ENCODE data around the gene ATXN10.

The ATXN10 gene

DNA sequence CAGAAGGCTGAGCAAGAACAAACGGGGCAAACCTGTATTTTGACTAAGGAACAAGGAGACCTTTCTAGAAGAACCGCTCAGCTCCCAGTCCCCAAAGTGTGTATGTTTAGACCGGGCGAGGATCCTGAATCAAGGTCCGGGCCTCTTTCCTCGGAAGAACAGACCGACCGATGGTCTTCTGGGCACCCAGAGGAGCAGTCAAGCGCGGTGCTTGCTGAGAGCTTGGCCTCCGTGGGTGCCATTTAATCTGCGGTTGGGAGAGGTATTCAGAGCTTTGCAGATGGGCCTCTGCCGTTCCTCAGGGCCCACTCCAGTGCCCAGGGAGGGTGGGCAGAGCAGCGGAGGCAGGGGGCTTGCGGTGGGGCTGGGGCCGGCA lies 26.5 kb upstream of the ATXN10 start:
- Histone ChIP-seq H3K9me3 (ENCODE audit: control insufficient read depth, insufficient read depth, low read length) (no peaks in the 10 kb centered on the region), H3K9ac (ENCODE audit: low read depth, low read length) (no peak overlapping the region), H3K4me3 (ENCODE audit: low read depth, low read length) (peak overlapping the region; percentile 46; the same call in 1 of the 2 replicates), H3K27me3 (ENCODE audit: control insufficient read depth, insufficient read depth, low read length) (peaks cover 18% of the 10 kb centered on the region), H3K4me1 (ENCODE audit: control insufficient read depth, insufficient read depth, low read length) (peaks cover 3% of the 10 kb centered on the region; the same call in 1 of the 2 replicates), H3K27ac (ENCODE audit: low read depth, low read length) (no peak overlapping the region), H3K36me3 (ENCODE audit: control insufficient read depth, insufficient read depth, low read length) (no peaks in the 10 kb centered on the region)

DNA sequence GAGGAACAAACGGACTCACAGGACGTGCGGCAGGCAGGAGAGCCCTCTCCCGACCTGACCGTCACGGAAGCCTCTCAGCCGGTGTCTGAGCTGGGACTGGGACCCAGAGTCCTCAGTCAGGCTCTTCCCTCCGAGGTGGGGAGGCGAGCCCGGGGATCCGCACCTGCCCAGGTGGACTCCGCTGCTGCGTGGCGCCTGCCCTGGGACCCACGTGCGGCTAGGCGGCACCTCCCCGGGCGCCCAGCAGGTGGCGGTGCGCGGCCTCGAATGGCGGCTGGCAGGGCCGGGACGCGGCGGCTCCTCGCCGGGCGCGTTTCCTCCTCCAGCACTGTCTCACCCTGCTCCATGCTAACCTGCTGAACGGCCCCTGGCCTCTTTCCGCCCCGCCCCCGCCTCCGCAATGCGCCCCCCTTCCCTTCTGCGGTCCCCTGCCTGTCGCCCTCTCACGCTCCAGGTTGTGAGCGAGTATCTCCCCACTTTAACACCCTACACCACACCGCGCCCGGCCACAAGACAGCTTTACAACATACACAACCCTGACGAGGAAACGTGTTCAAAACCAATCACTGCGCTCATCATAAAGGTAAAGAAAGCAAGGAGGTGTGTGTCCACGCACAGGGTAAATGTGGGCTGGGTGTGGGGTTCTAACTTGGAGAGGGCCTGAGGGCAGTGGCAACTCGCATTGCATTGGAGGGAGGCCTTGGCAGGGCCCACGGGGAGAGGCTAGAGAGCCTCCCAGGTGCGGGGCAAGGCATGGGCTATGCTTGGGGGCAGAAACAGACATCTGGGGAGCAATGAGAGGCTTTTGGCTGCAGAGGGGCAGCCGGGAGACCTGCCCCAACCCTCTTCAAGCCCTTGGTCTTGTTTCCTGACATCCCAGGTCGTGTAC lies 25.9 kb upstream of the ATXN10 start:
- Histone ChIP-seq H3K36me3 (ENCODE audit: control insufficient read depth, insufficient read depth, low read length) (no peaks in the 10 kb centered on the region), H3K9me3 (ENCODE audit: control insufficient read depth, insufficient read depth, low read length) (no peaks in the 10 kb centered on the region), H3K9ac (ENCODE audit: low read depth, low read length) (no peak overlapping the region), H3K4me1 (ENCODE audit: control insufficient read depth, insufficient read depth, low read length) (0 out of 2 replicates have a peak, but pooled peaks cover 3% of the 10 kb centered on the region), H3K27me3 (ENCODE audit: control insufficient read depth, insufficient read depth, low read length) (peaks cover 18% of the 10 kb centered on the region), H3K27ac (ENCODE audit: low read depth, low read length) (no peak overlapping the region), H3K4me3 (ENCODE audit: low read depth, low read length) (peak overlapping the region; percentile 46; the same call in 1 of the 2 replicates)

DNA sequence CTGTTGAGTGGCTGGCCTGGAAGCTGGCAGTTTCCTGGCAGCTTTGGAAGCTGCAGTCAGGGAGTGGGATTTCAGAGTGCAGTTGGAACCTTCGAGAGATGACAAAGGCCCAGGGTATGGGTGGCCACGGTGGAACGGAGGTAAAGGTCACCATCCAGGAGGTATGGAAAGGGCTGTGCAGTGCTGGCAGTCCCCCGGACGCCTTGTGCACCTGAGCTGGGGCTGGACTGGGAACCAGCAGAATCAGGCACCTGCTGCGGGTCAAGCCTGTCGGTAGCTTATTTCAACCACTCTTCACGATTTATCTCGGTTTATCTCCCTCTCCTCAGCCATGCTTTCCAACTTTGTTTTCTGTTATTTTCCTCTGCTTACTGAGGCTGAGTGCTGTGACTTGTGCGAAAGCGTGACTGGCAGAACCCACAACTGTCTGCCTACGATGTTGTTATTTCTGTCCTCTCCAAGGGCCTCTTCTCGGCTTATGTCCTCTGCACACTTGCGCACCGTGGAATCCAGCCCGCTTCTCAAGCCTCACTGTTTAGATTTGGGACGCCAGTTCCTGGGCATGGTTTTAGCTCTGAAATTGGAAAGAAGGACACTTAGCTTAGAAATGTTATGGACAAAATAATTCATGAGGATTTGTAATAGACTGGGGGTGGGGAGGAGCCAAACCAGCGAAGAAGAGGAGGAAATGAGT lies 24.0 kb upstream of the ATXN10 start:
- H3K9ac ChIP-seq (ENCODE audit: low read depth, low read length): no peak overlapping the region
- H3K27me3 ChIP-seq (ENCODE audit: control insufficient read depth, insufficient read depth, low read length): peaks cover 18% of the 10 kb centered on the region
- H3K36me3 ChIP-seq (ENCODE audit: control insufficient read depth, insufficient read depth, low read length): no peaks in the 10 kb centered on the region
- H3K27ac ChIP-seq (ENCODE audit: low read depth, low read length): no peak overlapping the region
- no peak overlapping the region for H3K4me3 ChIP-seq (ENCODE audit: low read depth, low read length)
- 0 out of 2 replicates have a peak, but pooled peaks cover 3% of the 10 kb centered on the region for H3K4me1 ChIP-seq (ENCODE audit: control insufficient read depth, insufficient read depth, low read length)
- H3K9me3 ChIP-seq (ENCODE audit: control insufficient read depth, insufficient read depth, low read length): no peaks in the 10 kb centered on the region

DNA sequence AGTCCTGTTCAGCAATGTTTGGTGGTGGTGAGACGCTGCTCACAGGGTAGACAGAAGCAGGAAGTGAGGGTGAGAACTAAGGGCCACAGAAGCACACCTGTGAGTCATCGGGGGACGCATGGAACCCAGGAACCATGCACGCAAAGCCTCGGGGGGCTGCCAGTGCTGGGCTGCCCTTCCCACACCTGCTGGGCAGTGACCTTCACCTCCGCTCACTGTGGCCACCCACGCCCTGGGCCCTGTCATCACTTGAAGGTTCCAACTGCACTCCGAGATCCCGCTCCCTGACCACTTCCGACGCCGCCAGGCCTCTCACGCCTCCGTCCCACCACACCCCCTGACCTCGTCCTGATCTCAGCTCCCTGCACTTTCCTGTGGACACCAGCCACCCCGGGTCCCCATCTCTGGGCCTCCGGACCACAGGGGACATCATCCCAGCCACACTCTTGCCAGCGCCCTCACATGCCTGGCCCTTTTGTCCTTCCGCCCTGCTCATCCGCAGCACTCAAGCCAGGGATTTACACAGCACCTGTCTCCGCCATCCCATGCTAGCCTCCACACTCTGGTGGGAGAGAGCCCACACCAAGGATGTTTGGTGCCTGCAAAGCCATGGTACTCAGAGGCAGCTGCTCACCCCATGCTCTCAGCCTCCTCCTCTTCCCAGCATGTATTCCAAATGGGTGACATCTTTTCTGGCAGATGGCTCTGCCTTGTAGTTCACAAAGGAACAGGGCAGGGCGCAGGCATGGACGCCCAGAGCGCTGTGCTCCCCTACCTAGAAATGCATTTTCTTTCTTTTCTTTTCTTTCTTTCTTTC lies 23.1 kb upstream of the ATXN10 start:
- no peak overlapping the region for H3K4me3 ChIP-seq (ENCODE audit: low read depth, low read length)
- no peak overlapping the region for H3K9ac ChIP-seq (ENCODE audit: low read depth, low read length)
- peaks cover 18% of the 10 kb centered on the region for H3K27me3 ChIP-seq (ENCODE audit: control insufficient read depth, insufficient read depth, low read length)
- H3K27ac ChIP-seq (ENCODE audit: low read depth, low read length): no peak overlapping the region
- H3K9me3 ChIP-seq (ENCODE audit: control insufficient read depth, insufficient read depth, low read length): no peaks in the 10 kb centered on the region
- no peaks in the 10 kb centered on the region for H3K36me3 ChIP-seq (ENCODE audit: control insufficient read depth, insufficient read depth, low read length)
- H3K4me1 ChIP-seq (ENCODE audit: control insufficient read depth, insufficient read depth, low read length): 0 out of 2 replicates have a peak, but pooled peaks cover 3% of the 10 kb centered on the region

DNA sequence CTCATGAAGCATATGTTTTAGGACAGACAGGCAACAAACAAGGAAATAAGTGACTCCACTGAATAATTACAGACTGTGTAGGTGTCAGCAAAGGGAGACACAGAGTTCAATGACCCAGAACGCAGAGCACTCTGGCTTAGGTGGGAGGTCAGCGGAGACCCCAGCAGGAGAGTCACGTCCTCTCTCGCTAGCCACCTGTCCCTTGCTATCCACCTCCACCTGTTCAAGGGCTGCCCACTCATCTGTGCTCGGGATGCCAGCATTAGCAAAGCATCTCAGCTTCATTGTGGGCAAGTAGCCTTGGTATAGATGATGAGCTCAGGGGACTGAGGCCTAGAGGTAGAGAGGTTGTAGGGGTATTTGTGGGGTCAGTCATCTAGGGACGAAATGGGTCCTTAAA lies 21.8 kb upstream of the ATXN10 start:
- Histone ChIP-seq H3K9ac (ENCODE audit: low read depth, low read length) (no peak overlapping the region), H3K27me3 (ENCODE audit: control insufficient read depth, insufficient read depth, low read length) (peaks cover 14% of the 10 kb centered on the region)

DNA sequence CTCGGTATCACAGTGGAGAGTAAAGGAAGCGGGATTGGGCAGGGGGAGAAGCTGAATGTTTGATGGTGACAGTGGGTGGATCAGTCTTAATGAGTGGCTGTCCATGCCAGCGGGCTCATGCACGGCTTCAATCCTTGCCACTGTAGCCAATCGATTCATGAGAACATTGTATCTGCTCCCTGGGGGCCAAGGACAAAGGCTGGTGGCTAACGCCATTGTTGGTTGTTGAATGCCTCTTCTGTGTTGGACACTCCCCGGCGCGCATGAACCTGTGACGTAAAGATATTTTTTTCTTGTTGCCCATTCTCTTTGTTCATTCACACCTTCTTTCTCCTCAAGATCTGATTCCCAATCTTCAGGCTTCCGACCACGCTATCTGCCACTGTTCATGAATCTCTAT lies 20.9 kb upstream of the ATXN10 start:
- peaks cover 8% of the 10 kb centered on the region for H3K27me3 ChIP-seq (ENCODE audit: control insufficient read depth, insufficient read depth, low read length)
- H3K27ac ChIP-seq (ENCODE audit: low read depth, low read length): no peak overlapping the region
- H3K9me3 ChIP-seq (ENCODE audit: control insufficient read depth, insufficient read depth, low read length): no peaks in the 10 kb centered on the region
- 0 out of 2 replicates have a peak, but pooled peaks cover 3% of the 10 kb centered on the region for H3K4me1 ChIP-seq (ENCODE audit: control insufficient read depth, insufficient read depth, low read length)
- H3K4me3 ChIP-seq (ENCODE audit: low read depth, low read length): no peak overlapping the region
- H3K9ac ChIP-seq (ENCODE audit: low read depth, low read length): no peak overlapping the region
- H3K36me3 ChIP-seq (ENCODE audit: control insufficient read depth, insufficient read depth, low read length): no peaks in the 10 kb centered on the region

More for the DNA sequence above, 21.8 kb upstream of the ATXN10 start:
- Histone ChIP-seq H3K27ac (ENCODE audit: low read depth, low read length) (no peak overlapping the region), H3K4me3 (ENCODE audit: low read depth, low read length) (no peak overlapping the region), H3K4me1 (ENCODE audit: control insufficient read depth, insufficient read depth, low read length) (0 out of 2 replicates have a peak, but pooled peaks cover 3% of the 10 kb centered on the region), H3K36me3 (ENCODE audit: control insufficient read depth, insufficient read depth, low read length) (no peaks in the 10 kb centered on the region), H3K9me3 (ENCODE audit: control insufficient read depth, insufficient read depth, low read length) (no peaks in the 10 kb centered on the region)

DNA sequence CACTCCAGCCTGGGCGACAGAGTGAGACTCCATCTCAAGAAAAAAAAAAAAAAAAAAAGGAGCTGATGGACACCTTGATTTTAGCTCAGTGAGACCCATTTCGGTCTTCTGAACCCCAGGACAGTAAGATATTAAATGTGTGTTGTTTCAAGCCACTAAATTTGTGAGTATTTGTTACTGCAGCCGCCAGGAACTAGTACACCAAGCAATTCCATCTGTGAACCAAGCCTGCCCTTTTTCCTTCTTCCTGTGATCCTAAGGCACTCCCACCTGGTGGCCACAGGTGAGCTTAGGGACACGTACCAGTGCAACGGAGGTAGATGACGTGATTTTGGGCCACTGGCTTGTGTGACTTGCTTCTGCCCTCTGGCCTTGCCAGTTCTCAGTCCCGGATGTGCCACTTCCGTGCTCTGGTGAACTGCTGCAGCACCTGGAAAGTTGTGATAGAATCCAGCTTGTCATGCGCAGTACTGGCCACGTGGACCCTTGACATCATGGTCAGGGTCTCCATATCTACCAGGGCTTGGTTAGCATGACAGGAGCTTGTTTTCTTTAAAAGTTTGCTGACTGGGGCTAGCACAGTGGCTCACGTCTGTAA lies 19.6 kb upstream of the ATXN10 start:
- Histone ChIP-seq H3K36me3 (ENCODE audit: control insufficient read depth, insufficient read depth, low read length) (no peaks in the 10 kb centered on the region), H3K9ac (ENCODE audit: low read depth, low read length) (no peak overlapping the region), H3K4me1 (ENCODE audit: control insufficient read depth, insufficient read depth, low read length) (no peaks in the 10 kb centered on the region), H3K27ac (ENCODE audit: low read depth, low read length) (no peak overlapping the region), H3K27me3 (ENCODE audit: control insufficient read depth, insufficient read depth, low read length) (no peaks in the 10 kb centered on the region; the same call in 1 of the 2 replicates), H3K4me3 (ENCODE audit: low read depth, low read length) (no peak overlapping the region), H3K9me3 (ENCODE audit: control insufficient read depth, insufficient read depth, low read length) (no peaks in the 10 kb centered on the region)

DNA sequence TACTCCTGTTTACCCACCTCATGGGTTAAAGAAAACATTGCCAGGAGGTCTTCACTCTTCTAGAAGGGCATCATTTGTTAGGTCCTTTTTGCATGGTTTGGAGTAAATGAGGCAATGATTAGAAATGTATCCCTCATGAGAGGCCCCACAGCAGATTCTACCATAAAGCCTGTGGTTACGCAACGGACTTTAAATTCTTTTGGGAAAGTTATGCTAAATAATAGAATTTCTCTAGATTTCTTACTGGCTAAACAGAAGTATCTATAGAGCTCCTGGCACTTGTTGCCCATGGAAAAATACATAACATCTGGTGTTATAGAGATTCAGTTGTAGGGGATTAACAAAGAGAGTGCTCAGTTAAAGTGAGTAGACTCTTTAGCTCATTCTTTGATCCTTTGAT lies 15.1 kb upstream of the ATXN10 start:
- H3K27ac ChIP-seq (ENCODE audit: low read depth, low read length): no peak overlapping the region
- no peaks in the 10 kb centered on the region for H3K4me1 ChIP-seq (ENCODE audit: control insufficient read depth, insufficient read depth, low read length)
- no peaks in the 10 kb centered on the region for H3K9me3 ChIP-seq (ENCODE audit: control insufficient read depth, insufficient read depth, low read length)
- H3K9ac ChIP-seq (ENCODE audit: low read depth, low read length): no peak overlapping the region
- H3K36me3 ChIP-seq (ENCODE audit: control insufficient read depth, insufficient read depth, low read length): no peaks in the 10 kb centered on the region
- no peak overlapping the region for H3K4me3 ChIP-seq (ENCODE audit: low read depth, low read length)
- H3K27me3 ChIP-seq (ENCODE audit: control insufficient read depth, insufficient read depth, low read length): no peaks in the 10 kb centered on the region; the same call in 1 of the 2 replicates

DNA sequence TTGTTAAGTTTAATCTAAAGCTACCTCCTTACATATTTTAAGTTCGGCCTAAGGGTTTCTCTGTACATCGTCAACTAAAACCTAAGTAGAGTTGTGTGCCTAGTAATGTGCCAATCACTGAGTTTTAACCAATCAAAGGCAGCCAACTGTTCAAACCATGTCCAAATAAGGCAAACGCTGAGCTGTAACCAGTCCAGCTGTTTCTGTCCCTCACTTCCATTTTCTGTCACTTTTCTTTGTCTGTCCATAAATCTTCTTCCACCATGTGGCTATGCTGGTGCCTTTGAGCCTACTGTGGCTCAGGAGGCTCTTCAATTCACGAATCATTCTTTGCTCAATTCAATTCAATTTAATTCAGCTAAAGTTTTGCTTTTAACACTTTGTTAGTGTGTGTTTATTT lies 13.9 kb upstream of the ATXN10 start:
- Histone ChIP-seq H3K9me3 (ENCODE audit: control insufficient read depth, insufficient read depth, low read length) (no peaks in the 10 kb centered on the region), H3K27ac (ENCODE audit: low read depth, low read length) (no peak overlapping the region), H3K27me3 (ENCODE audit: control insufficient read depth, insufficient read depth, low read length) (no peaks in the 10 kb centered on the region; the same call in 1 of the 2 replicates), H3K4me3 (ENCODE audit: low read depth, low read length) (no peak overlapping the region), H3K4me1 (ENCODE audit: control insufficient read depth, insufficient read depth, low read length) (no peaks in the 10 kb centered on the region), H3K36me3 (ENCODE audit: control insufficient read depth, insufficient read depth, low read length) (no peaks in the 10 kb centered on the region), H3K9ac (ENCODE audit: low read depth, low read length) (no peak overlapping the region)

DNA sequence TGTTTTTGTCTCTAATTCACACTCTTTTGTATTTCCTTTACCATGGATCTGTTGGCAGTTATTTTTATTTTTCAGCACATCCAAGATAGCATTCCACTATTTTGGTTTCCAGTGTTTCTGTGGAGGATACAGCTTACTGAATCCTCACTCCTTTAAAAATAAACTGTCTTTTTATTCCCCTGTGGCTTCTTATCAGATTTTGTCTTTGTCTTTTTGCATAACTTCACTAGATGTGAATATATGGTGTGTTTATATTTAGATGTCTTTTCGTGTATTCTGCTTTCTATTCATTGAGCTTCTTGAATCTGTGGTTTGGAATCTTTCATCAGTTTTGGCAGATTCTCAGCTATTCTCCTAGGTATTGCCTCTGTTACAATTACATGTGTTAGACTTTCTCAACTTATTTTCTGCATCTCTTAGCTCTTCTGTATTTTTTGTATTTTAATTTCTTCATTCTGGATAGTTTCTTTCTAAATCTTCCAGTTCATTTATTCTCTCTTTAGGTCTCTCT lies 7.4 kb upstream of the ATXN10 start:
- H3K36me3 ChIP-seq (ENCODE audit: control insufficient read depth, insufficient read depth, low read length): no peaks in the 10 kb centered on the region
- H3K27ac ChIP-seq (ENCODE audit: low read depth, low read length): no peak overlapping the region

More for the DNA sequence above, 7.4 kb upstream of the ATXN10 start:
- no peaks in the 10 kb centered on the region for H3K9me3 ChIP-seq (ENCODE audit: control insufficient read depth, insufficient read depth, low read length)
- no peak overlapping the region for H3K4me3 ChIP-seq (ENCODE audit: low read depth, low read length)
- H3K27me3 ChIP-seq (ENCODE audit: control insufficient read depth, insufficient read depth, low read length): no peaks in the 10 kb centered on the region
- no peak overlapping the region for H3K9ac ChIP-seq (ENCODE audit: low read depth, low read length)
- no peaks in the 10 kb centered on the region for H3K4me1 ChIP-seq (ENCODE audit: control insufficient read depth, insufficient read depth, low read length)
